Measurements from ENCODE around the gene CHMP4B.

- TF ChIP-seq, protein P1, sequence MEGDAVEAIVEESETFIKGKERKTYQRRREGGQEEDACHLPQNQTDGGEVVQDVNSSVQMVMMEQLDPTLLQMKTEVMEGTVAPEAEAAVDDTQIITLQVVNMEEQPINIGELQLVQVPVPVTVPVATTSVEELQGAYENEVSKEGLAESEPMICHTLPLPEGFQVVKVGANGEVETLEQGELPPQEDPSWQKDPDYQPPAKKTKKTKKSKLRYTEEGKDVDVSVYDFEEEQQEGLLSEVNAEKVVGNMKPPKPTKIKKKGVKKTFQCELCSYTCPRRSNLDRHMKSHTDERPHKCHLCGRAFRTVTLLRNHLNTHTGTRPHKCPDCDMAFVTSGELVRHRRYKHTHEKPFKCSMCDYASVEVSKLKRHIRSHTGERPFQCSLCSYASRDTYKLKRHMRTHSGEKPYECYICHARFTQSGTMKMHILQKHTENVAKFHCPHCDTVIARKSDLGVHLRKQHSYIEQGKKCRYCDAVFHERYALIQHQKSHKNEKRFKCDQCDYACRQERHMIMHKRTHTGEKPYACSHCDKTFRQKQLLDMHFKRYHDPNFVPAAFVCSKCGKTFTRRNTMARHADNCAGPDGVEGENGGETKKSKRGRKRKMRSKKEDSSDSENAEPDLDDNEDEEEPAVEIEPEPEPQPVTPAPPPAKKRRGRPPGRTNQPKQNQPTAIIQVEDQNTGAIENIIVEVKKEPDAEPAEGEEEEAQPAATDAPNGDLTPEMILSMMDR (IDR thresholded peaks at IDR 0.05), result no peak
- no peak for TF ChIP-seq EZH2 (IDR thresholded peaks at IDR 0.05; ENCODE audit: borderline replicate concordance, insufficient read depth, low read depth, low read length, poor library complexity, severe bottlenecking)
Observed at GRCh38 chr20:33769043-33769442, 42.1 kb upstream of the CHMP4B start.

Measured in B cell (primary cell).